GM12874 (cell line): ENCODE results near the gene TEP1.

ENCODE experiments used
- CTCF ChIP-seq: IDR thresholded peaks from 2 replicates; pipeline ENCODE4 v1.5.1; 2011; ENCODE audit warnings: low read depth, mild to moderate bottlenecking, control low read depth, low read length, moderate library complexity; ENCODE audit not compliant: insufficient read depth

Gene TEP1

DNA sequence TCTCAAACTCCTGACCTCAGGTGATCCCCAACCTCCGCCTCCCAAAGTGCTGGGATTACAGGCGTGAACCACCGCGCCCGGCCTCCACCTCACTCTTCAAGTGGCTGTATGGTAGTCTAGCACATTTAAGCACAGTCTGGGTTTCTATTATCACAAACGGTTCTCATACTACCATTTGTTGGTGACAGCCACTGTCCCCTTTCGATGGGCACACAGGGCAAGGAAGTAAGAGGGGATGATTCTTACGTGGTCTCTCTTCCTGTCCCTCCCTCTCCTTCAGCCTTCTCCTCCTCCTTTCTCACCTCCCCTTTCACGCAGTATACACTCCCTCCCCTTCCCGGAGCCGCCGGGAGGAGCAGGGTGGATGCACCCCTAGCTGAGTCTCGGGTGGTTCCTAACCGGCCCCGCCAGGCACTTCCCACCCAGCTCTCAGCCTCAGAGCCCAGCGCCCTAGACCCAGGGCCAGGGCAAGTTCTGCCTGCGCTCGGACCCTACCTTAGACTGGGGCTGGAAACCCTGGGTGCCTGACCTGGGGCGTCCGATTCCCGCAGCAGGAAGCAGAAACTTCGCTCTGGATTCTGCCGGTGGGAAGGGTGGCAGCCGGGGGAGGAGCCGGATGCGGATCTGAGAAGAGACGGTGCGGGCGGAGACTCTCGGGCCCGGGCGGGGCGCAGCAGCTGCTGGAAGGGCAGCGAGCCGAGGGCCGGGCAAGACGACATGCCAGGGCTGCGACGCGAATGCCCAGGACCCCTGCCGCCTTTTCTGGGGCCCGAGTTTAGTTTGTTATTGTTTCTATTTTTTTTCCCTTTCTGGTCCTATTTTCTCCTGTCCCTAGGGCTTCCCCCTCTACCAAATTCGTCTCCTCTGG, at the start of gene TEP1:
Gene TEP1 (minus strand): TSS at position 626 of the 868 bp plus-strand sequence. CDS start 5,062 bp downstream, outside the sequence.
- no peak for TF ChIP-seq CTCF

GRCh38 chr14:20461225-20462141, 48.2 kb upstream of the TEP1 start, which contains the start of gene PIP4P1:
PIP4P1 (minus strand) TSS chr14:20461434; CDS start chr14:20461325, 109 bp downstream.
- no peak for TF ChIP-seq CTCF

DNA sequence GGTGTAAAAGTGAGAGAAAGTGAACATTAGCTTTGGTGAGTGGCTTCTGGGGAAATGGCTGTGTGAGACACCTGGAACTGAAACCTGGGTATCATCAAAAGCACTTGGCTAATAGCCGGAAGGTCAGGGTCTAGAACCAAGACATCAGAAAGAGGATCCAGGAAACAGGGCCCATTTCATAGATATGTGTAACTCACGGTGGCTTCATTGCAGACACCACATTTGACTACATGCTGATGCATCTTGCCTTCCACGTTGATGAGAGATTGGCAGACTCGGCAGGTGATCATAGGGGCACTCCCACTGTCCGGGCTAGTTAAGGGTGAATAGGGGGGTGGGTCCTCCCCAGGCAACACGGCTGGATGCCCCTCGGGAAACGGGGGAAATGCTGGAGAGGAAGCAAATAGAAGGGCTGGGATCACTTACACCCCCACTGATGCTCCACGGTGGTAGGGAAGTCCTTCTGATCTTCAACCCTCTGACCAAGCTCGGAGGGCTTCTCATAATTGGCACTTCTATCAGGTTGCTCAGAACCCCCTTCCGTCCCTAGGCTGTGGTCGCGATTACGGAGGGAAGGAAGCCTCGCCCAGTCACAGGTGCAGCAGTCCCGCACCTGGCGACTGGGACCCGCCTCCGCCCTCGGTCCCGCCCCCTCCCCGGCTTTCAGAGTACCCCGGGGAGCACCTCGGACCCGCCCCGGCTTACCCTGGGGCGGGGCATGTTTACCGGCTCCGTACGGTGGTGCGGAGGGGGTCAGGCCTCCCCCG, 47.3 kb upstream of the TEP1 start:
- TF ChIP-seq CTCF: no peak

DNA sequence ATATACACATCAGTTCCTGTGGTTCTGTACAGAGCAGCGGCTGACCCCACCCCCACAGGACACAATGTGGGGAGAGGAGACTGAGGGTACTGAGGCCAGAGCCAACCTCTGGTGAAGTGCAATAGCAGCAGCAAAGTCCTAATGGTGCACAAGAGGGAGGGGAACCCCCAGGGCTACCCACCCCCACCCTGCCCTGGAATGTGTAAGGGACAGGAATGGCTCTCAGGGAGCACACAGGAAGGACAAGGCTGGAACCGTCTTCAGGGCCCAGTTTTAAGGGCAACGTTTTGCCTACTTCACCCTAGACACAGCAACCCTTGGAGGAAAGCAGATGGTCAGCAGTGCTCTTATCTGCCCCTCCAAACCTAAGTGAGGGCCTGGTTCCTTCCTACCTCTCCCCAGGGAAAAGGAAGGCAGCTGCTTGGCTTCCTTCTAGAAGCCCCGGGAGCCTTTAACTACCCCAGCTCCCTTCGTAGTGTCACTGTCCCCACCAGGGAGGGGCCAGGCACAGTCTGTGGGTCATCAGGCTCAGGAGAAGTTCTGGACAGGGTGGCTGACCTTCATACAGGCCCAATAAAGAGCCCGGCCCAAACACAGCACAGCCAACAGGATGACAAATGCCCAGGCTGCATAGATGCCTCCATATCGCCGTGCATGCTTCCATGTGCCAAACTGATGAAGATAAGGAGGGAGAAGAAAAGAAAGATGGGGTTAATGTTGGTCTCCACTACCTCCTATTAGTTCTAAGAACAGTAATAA, 44.9 kb upstream of the TEP1 start:
- TF ChIP-seq CTCF: no peak

GRCh38 chr14:20456971-20457370, 43.7 kb upstream of the TEP1 start:
- no peak for TF ChIP-seq CTCF

DNA sequence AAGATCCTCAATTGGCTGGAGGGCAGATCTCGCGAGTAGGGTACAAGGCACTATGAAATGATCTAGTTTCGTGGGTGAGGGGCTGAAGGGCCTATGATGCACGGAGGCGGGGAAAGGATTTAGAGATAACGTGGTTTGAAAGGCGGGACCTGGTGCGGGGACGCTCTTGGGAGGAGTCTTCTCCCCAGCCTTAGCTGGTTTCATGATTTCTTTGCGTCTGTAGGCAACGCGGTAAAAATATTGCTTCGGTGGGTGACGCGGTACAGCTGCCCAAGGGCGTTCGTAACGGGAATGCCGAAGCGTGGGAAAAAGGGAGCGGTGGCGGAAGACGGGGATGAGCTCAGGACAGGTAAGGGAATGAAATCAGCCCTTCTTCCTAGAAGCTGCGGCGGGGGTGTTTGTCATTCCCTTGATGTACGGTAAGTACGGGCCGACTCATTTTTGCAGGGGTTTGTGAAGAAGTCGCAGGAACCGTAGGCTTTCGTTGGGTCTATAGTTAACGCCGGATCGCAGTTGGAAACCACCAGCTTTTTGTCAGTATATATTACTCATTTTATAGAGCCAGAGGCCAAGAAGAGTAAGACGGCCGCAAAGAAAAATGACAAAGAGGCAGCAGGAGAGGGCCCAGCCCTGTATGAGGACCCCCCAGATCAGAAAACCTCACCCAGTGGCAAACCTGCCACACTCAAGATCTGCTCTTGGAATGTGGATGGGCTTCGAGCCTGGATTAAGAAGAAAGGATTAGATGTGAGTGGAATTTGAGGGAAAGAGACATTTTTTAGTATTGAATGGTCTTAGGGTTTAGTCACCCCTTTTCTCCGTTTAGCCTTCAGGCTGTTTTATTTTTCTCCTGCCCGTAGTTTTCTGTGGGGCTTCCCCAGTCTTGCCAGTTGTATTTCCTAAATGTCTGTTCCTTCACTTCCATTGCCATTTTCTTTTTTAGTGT, 42.3 kb upstream of the TEP1 start:
- no peak for TF ChIP-seq CTCF
